Esophagus mucosa (tissue), 1 donor: Measurements from ENCODE around the gene GPRIN3. TPM values are rescaled to one million over a fixed set of nuclear protein-coding genes. Genes with fewer than 3 reads are reported as not detected.
"Not testable (repeated sequence)": the region's sequence is repeated elsewhere in the genome, so short reads cannot be mapped to it uniquely, and the experiment has no call there.

Experiments used
- ATAC-seq: fragments of 200-7000 bp; cut with Tn5 transposase; one replicate; pipeline ENCODE4 v1.9.1; 2020
- total RNA-seq: library from RNA; stranded (reverse); gene quantifications from one replicate; pipeline ENCODE4 v1.2.4, GENCODE V29; 2023
- donor health status: DM: yes; HTN: yes; CAD: no.

GPRIN3 gene
- total RNA-seq, 1 donor from 2014 or later = 0.36 TPM

- no peak for ATAC-seq
These were observed 3.8 kb upstream of the GPRIN3 start for GRCh38 chr4:89311433-89311832.

- ATAC-seq = not testable (repeated sequence)
These were observed 1.6 kb upstream of the GPRIN3 start for GRCh38 chr4:89309154-89309553.

- ATAC-seq = no peak
These were observed 531 bp upstream of the GPRIN3 start for GRCh38 chr4:89308161-89308500.

- no peak for ATAC-seq
These were observed 488 bp downstream of the GPRIN3 start for GRCh38 chr4:89307178-89307445.

GRCh38 chr4:89306486-89307177 is 968 bp downstream of the GPRIN3 start:
- no peak for ATAC-seq

- peak; percentile 24 for ATAC-seq
These were observed 1.7 kb downstream of the GPRIN3 start for GRCh38 chr4:89305712-89306437.

- ATAC-seq = no peak
These were observed 2.6 kb downstream of the GPRIN3 start for GRCh38 chr4:89305028-89305427.

GRCh38 chr4:89303814-89304388 is 3.7 kb downstream of the GPRIN3 start:
- no peak for ATAC-seq

GRCh38 chr4:89303177-89303576 is 4.4 kb downstream of the GPRIN3 start:
- ATAC-seq = no peak

- ATAC-seq = no peak
These were observed 5.7 kb downstream of the GPRIN3 start for GRCh38 chr4:89301902-89302301.

GRCh38 chr4:89301003-89301402 is 6.6 kb downstream of the GPRIN3 start:
- ATAC-seq = no peak

GRCh38 chr4:89300499-89300898 is 7.1 kb downstream of the GPRIN3 start:
- ATAC-seq = no peak

- no peak for ATAC-seq
These were observed 7.5 kb downstream of the GPRIN3 start for GRCh38 chr4:89300060-89300459.

- ATAC-seq = no peak
These were observed 8.3 kb downstream of the GPRIN3 start for GRCh38 chr4:89299153-89299791.

GRCh38 chr4:89298788-89299152 is 8.8 kb downstream of the GPRIN3 start:
- no peak for ATAC-seq

- ATAC-seq = peak; percentile 35
These were observed 9.4 kb downstream of the GPRIN3 start for GRCh38 chr4:89298155-89298554.

GRCh38 chr4:89296896-89297295 is 10.7 kb downstream of the GPRIN3 start:
- no peak for ATAC-seq

- no peak for ATAC-seq
These were observed 11.2 kb downstream of the GPRIN3 start for GRCh38 chr4:89296399-89296798.

- ATAC-seq = no peak
These were observed 12.1 kb downstream of the GPRIN3 start for GRCh38 chr4:89295415-89295927.

GRCh38 chr4:89294573-89295269 is 12.9 kb downstream of the GPRIN3 start:
- peak; percentile 46 for ATAC-seq

- no peak for ATAC-seq
These were observed 14.3 kb downstream of the GPRIN3 start for GRCh38 chr4:89293299-89293698.

GRCh38 chr4:89290727-89291516 is 16.7 kb downstream of the GPRIN3 start:
- ATAC-seq = no peak
